Tibial nerve (tissue), 4 donors: Measurements from ENCODE around the gene SYTL1. TPM values are rescaled to one million over a fixed set of nuclear protein-coding genes. Genes with fewer than 3 reads are reported as not detected.

ENCODE experiments used
- DNase-seq, 2 donors: peaks; one replicate each; pipeline ENCODE4 v3.0.0-alpha.2; 2019; ENCODE audit warnings: low spot score in 2 of 2
- H3K27ac ChIP-seq, 4 donors: fragments of 200-600 bp; sonication (generic) in 3 of 4; one replicate each; pipeline ENCODE4 v1.5.1; 2017 to 2019; ENCODE audit warnings: mild to moderate bottlenecking in 1 of 4
- H3K27me3 ChIP-seq, 2 donors: fragments of 200-600 bp; sonication (generic) in 1 of 2; one replicate each; pipeline versions ENCODE4 v1.5.1 to v1.6.0; 2017 to 2019
- H3K36me3 ChIP-seq, 3 donors: fragments of 200-600 bp; sonication (generic); one replicate each; pipeline ENCODE4 v1.5.1; 2018 to 2019
- H3K4me1 ChIP-seq, 4 donors: fragments of 200-600 bp; sonication (generic) in 3 of 4; one replicate each; pipeline ENCODE4 v1.5.1; 2017 to 2019
- H3K4me3 ChIP-seq, 4 donors: fragments of 200-600 bp; sonication (generic) in 3 of 4; one replicate each; pipeline ENCODE4 v1.5.1; 2017 to 2019; ENCODE audit warnings: mild to moderate bottlenecking in 1 of 4, moderate library complexity in 1 of 4
- H3K9me3 ChIP-seq, 4 donors: fragments of 200-600 bp; sonication (generic) in 3 of 4; one replicate each; pipeline ENCODE4 v1.5.1; 2017 to 2019
- EP300 ChIP-seq, 2 donors: sonication (generic); formaldehyde crosslinking; IDR thresholded peaks; one replicate each; pipeline ENCODE4 v1.6.1; 2017; ENCODE audit warnings: antibody characterized with exemption in 2 of 2, mild to moderate bottlenecking in 1 of 2
- POLR2A ChIP-seq, 2 donors: fragments of 450-650 bp; IDR thresholded peaks; one replicate each; pipeline ENCODE4 v1.6.1; 2017; ENCODE audit warnings: antibody characterized with exemption in 2 of 2, mild to moderate bottlenecking in 2 of 2, moderate library complexity in 2 of 2
- WGBS, 2 donors: methylation state at CpG; one replicate each; pipeline ENCODE4 v1.1.5; 2018; 5-methylcytosine and 5-hydroxymethylcytosine counted together
- total RNA-seq, 4 donors: library from RNA; depleted of rRNA; stranded (reverse); fragments of >200 nt; gene quantifications; one replicate each; pipeline ENCODE4 v1.1.0, GENCODE V29; 2016
- TF ChIP-seq, protein P1 (sequence below), 5 experiments: fragments of 200-600 bp in 3 of 5; fragments of 450-650 bp in 2 of 5; sonication (generic) in 3 of 5; IDR thresholded peaks; one replicate each; pipeline ENCODE4 v1.5.1; 2016 to 2019; ENCODE audit warnings: antibody characterized with exemption in 5 of 5, mild to moderate bottlenecking in 3 of 5, moderate library complexity in 2 of 5

Gene SYTL1
- total RNA-seq, 4 donors from 2014 or later = 1.2 to 2.7 (median 1.7) TPM

DNA sequence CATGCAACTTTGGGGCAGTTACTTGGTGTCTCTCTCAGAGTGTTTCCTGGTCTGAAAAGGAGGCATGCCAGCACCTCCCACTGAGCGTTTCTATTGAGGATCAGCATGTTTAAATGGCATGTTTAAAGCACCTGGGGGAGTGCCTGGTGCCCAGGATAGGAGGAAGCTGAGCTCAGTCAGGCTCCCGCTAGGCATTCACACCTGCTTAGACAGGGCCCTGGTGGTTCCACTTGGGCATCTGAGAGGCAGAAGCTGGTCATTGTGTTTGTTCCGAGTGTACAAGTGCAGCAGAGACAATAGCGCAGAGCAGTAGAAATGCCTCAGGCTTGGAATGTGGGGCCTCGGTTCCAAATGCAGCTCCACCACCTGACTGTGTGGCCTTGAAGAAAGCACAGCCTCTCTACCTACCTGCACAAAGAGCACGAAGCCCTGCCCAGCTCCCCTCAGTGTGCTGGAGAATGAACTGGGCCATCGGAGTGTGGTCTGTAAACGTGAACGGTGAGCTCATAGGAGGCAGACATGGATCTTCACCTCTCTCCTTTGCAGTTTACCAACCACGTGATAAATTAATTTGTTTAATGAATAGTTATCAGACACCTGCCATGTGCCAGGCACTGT is 40.1 kb upstream of the SYTL1 start:
- no peak overlapping the region for H3K4me3 ChIP-seq
- peak overlapping the region in 1 of 4 donors; percentile 71 for H3K27ac ChIP-seq

DNA sequence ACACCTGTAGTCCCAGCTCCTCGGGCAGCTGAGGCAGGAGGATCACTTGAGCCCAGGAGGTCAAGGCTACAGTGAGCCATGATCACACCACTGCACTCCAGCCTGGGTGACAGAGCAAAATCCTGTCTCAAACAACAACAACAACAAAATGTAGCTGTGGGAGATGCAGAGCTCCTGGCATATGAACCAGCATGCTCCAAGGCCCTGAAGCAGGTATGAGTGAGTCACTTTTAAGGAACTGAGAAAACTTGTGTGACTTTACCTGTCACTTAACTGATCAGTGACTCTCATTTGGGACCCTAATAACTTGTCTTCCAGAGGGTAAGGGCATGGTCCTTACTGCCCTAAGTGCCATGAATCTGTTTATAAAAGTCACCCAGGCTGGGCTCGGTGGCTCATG is 39.2 kb upstream of the SYTL1 start:
- H3K4me3 ChIP-seq = no peak overlapping the region
- no peak overlapping the region for H3K27ac ChIP-seq
- peaks cover 0 to 39% (median 26%) of the 10 kb centered on the region in 4 donors for H3K4me1 ChIP-seq
- H3K9me3 ChIP-seq = no peaks in the 10 kb centered on the region
- H3K36me3 ChIP-seq = peaks cover 0 to 92% (median 18%) of the 10 kb centered on the region in 3 donors
- 94 to 98% methylated on average over 2 of the region's 2 CpGs for WGBS, 2 donors
- DNase-seq = no peak
- TF ChIP-seq, protein P1, sequence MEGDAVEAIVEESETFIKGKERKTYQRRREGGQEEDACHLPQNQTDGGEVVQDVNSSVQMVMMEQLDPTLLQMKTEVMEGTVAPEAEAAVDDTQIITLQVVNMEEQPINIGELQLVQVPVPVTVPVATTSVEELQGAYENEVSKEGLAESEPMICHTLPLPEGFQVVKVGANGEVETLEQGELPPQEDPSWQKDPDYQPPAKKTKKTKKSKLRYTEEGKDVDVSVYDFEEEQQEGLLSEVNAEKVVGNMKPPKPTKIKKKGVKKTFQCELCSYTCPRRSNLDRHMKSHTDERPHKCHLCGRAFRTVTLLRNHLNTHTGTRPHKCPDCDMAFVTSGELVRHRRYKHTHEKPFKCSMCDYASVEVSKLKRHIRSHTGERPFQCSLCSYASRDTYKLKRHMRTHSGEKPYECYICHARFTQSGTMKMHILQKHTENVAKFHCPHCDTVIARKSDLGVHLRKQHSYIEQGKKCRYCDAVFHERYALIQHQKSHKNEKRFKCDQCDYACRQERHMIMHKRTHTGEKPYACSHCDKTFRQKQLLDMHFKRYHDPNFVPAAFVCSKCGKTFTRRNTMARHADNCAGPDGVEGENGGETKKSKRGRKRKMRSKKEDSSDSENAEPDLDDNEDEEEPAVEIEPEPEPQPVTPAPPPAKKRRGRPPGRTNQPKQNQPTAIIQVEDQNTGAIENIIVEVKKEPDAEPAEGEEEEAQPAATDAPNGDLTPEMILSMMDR (IDR thresholded peaks at IDR 0.05) = no peak
- TF ChIP-seq POLR2A (IDR thresholded peaks at IDR 0.05) (no peak), EP300 (IDR thresholded peaks at IDR 0.05) (no peak)
- no peaks in the 10 kb centered on the region for H3K27me3 ChIP-seq

More for the DNA sequence above, 40.1 kb upstream of the SYTL1 start:
- no peaks in the 10 kb centered on the region for H3K27me3 ChIP-seq
- peaks cover 0 to 38% (median 26%) of the 10 kb centered on the region in 4 donors for H3K4me1 ChIP-seq
- peaks cover 0 to 92% (median 24%) of the 10 kb centered on the region in 3 donors for H3K36me3 ChIP-seq
- TF ChIP-seq, protein P1 (IDR thresholded peaks at IDR 0.05) = no peak
- no peak for DNase-seq
- H3K9me3 ChIP-seq = no peaks in the 10 kb centered on the region
- WGBS, 2 donors = 80 to 85% methylated on average over 10 of the region's 10 CpGs

DNA sequence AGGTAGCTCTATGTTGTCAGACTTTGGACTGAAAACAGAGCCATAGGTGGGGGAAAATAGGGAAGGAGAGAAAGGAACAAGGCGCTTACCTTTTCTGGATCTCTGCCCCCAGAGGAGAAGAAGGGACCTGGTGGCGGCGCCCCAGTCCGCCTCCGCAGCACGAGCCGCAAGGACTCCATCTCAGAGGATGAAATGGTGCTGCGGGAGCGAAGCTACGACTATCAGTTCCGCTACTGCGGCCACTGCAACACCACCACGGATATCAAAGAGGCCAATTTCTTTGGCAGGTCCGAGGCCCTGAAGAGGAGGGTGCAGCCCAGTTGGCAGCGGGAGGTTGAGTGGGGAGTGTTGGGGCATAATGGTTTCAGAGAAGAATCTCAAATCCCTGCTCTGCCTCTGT is 38.3 kb upstream of the SYTL1 start:
- H3K36me3 ChIP-seq = peaks cover 0 to 90% (median 10%) of the 10 kb centered on the region in 3 donors
- no peak for DNase-seq
- no peak overlapping the region for H3K4me3 ChIP-seq
- H3K4me1 ChIP-seq = peaks cover 0 to 35% (median 26%) of the 10 kb centered on the region in 4 donors
- 81 to 87% methylated on average over 14 to 15 of the region's 15 CpGs for WGBS, 2 donors
- no peaks in the 10 kb centered on the region for H3K27me3 ChIP-seq
- no peaks in the 10 kb centered on the region for H3K9me3 ChIP-seq
- TF ChIP-seq EP300 (IDR thresholded peaks at IDR 0.05) = no peak
- TF ChIP-seq POLR2A (IDR thresholded peaks at IDR 0.05) = no peak
- TF ChIP-seq, protein P1 (IDR thresholded peaks at IDR 0.05) = no peak
- no peak overlapping the region for H3K27ac ChIP-seq

DNA sequence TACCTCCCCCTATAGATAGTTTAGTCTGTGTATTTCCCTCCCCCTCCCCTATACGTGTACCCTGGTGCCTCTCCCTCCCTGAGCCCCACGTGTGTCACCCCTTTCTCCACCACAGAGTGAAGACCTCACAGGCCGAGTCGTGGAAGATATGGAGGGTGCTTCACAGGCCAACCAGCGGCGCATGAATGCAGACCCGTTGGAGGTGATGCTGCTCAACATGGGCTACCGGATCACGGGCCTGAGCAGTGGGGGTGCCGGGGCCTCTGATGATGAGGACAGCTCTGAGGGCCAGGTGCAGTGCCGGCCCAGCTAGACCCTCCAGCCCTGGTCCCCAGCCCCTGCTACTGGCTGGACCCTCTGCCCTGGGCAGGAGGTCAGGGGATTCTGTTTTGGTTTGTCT is 35.8 kb upstream of the SYTL1 start:
- 81 to 84% methylated on average over 11 of the region's 11 CpGs for WGBS, 2 donors
- DNase-seq = no peak

More for the DNA sequence above, 35.8 kb upstream of the SYTL1 start:
- TF ChIP-seq, protein P1 (IDR thresholded peaks at IDR 0.05) = no peak
- TF ChIP-seq EP300 (IDR thresholded peaks at IDR 0.05) (no peak), POLR2A (IDR thresholded peaks at IDR 0.05) (no peak)
- Histone ChIP-seq H3K4me3 (no peak overlapping the region), H3K4me1 (peaks cover 0 to 10% (median 2%) of the 10 kb centered on the region in 4 donors), H3K9me3 (no peaks in the 10 kb centered on the region), H3K27me3 (no peaks in the 10 kb centered on the region), H3K27ac (no peak overlapping the region), H3K36me3 (peaks cover 0 to 86% (median 9%) of the 10 kb centered on the region in 3 donors)
